A549 (cell line): ENCODE data around the gene DLG1. TPM values are rescaled to one million over a fixed set of nuclear protein-coding genes. Genes with fewer than 3 reads are reported as not detected.

Experiments used
- ATAC-seq, 2 experiments: fragments of 200-7000 bp in 1 of 2; fragments of >200 bp in 1 of 2; cut with Nextera tagmentation in 1 of 2; cut with Tn5 transposase in 1 of 2; 3 replicates each; pipeline versions ENCODE4 v1.8.0 to v1.9.1; 2018 to 2020; ENCODE audit warnings: mild to moderate bottlenecking in 1 of 2, moderate library complexity in 1 of 2
- CTCF ChIA-PET: fragments of 300-600 bp; sonication (Branson Sonifier 250); formaldehyde crosslinking; extraction: SDS; loops from one replicate; lab custom pipeline; 2021; ENCODE audit warnings: antibody characterized with exemption, inconsistent platforms; lab: Yijun Ruan, JAX
- POLR2A ChIA-PET: fragments of 350-600 bp; formaldehyde crosslinking; extraction: SDS; loops from one replicate; lab custom pipeline; 2021; ENCODE audit warnings: antibody characterized with exemption, inconsistent platforms; lab: Yijun Ruan, JAX
- DNase-seq, 2 experiments: peaks; one replicate each; pipeline versions ENCODE4 v3.0.0 to v3.0.0-alpha.2; 2011 to 2016; ENCODE audit warnings: low read depth in 1 of 2, low spot score in 1 of 2
- FAIRE-seq: peaks from 2 replicates; lab custom pipeline; 2011; peaks lifted over from hg19 to GRCh38; lab: Jason Lieb, UNC
- H3K27ac ChIP-seq, 2 experiments: fragments of >200 bp; sonication (Bioruptor Twin); formaldehyde crosslinking; 3 replicates each; pipeline ENCODE4 v1.5.1; 2016 to 2017
- H3K4me1 ChIP-seq: fragments of >200 bp; sonication (Bioruptor Twin); formaldehyde crosslinking; 3 replicates; pipeline ENCODE4 v1.6.1; 2016
- H3K4me2 ChIP-seq: fragments of >200 bp; sonication (Bioruptor Twin); formaldehyde crosslinking; 3 replicates; pipeline ENCODE4 v1.6.1; 2016
- H3K4me3 ChIP-seq: fragments of >200 bp; sonication (Bioruptor Twin); formaldehyde crosslinking; 3 replicates; pipeline ENCODE4 v1.5.1; 2016
- H3K9me3 ChIP-seq: fragments of >200 bp; sonication (Bioruptor Twin); formaldehyde crosslinking; 3 replicates; pipeline ENCODE4 v1.6.1; 2016
- BHLHE40 ChIP-seq: IDR thresholded peaks from 2 replicates; pipeline ENCODE4 v1.6.1; 2012; ENCODE audit warnings: low read depth, low read length, inconsistent platforms
- EHMT2 ChIP-seq: fragments of 200-600 bp; sonication (generic); IDR thresholded peaks from 2 replicates; pipeline ENCODE4 v1.6.1; 2016; ENCODE audit warnings: antibody characterized with exemption, low read depth, mild to moderate bottlenecking, moderate library complexity
- EP300 ChIP-seq, 2 experiments: fragments of >200 bp; sonication (Bioruptor Twin); formaldehyde crosslinking; IDR thresholded peaks; 2 replicates in 1 of 2; 3 replicates in 1 of 2; pipeline ENCODE4 v1.6.1; 2016 to 2017
- ESRRA ChIP-seq: fragments of 150-350 bp; IDR thresholded peaks from 2 replicates; pipeline ENCODE4 v1.6.1; 2014; ENCODE audit warnings: mild to moderate bottlenecking, low read length, borderline replicate concordance
- FOXS1 ChIP-seq: fragments of 250-450 bp; sonication (Bioruptor Pico); IDR thresholded peaks from 2 replicates; pipeline ENCODE4 v1.5.0; 2020; ENCODE audit warnings: mild to moderate bottlenecking, moderate library complexity
- GATA3 ChIP-seq: IDR thresholded peaks from 2 replicates; pipeline ENCODE4 v1.6.1; 2012; ENCODE audit warnings: borderline replicate concordance
- JUNB ChIP-seq: fragments of >200 bp; sonication (Bioruptor Twin); formaldehyde crosslinking; IDR thresholded peaks from 2 replicates; pipeline ENCODE4 v1.6.1; 2016
- MAFK ChIP-seq: fragments of 450-650 bp; IDR thresholded peaks from 2 replicates; pipeline ENCODE4 v1.6.1; 2014; ENCODE audit not compliant: partially characterized antibody
- MAZ ChIP-seq: fragments of 150-350 bp; IDR thresholded peaks from 2 replicates; pipeline ENCODE4 v1.6.1; 2014; ENCODE audit warnings: antibody characterized with exemption, low read depth, low read length, borderline replicate concordance
- MYC ChIP-seq: IDR thresholded peaks from 2 replicates; pipeline ENCODE4 v1.6.1; 2012; ENCODE audit warnings: mild to moderate bottlenecking, inconsistent platforms, low read length, improper control_type of control experiment, borderline replicate concordance
- NPAS2 ChIP-seq: fragments of 250-450 bp; sonication (Bioruptor Pico); IDR thresholded peaks from 2 replicates; pipeline ENCODE4 v1.8.0; 2022; ENCODE audit warnings: mild to moderate bottlenecking, moderate library complexity, borderline replicate concordance
- NR3C1 ChIP-seq: fragments of >200 bp; sonication (Bioruptor Twin); formaldehyde crosslinking; IDR thresholded peaks from 3 replicates; pipeline ENCODE4 v1.6.1; 2017
- PHF8 ChIP-seq: fragments of 200-600 bp; sonication (generic); IDR thresholded peaks from 2 replicates; pipeline ENCODE4 v1.6.1; 2016; ENCODE audit warnings: low read depth, mild to moderate bottlenecking, antibody characterized with exemption, moderate library complexity, borderline replicate concordance
- SMC3 ChIP-seq: fragments of >200 bp; sonication (Bioruptor Twin); formaldehyde crosslinking; IDR thresholded peaks from 3 replicates; pipeline ENCODE4 v1.6.1; 2018; ENCODE audit warnings: inconsistent platforms
- SREBF2 ChIP-seq: fragments of 450-650 bp; IDR thresholded peaks from 2 replicates; pipeline ENCODE4 v1.6.1; 2014; ENCODE audit warnings: mild to moderate bottlenecking, moderate library complexity
- TFCP2L1 ChIP-seq: fragments of 250-450 bp; sonication (Bioruptor Pico); IDR thresholded peaks from 2 replicates; pipeline ENCODE4 v1.5.0; 2021; ENCODE audit warnings: mild to moderate bottlenecking
- TP53 ChIP-seq: fragments of 250-450 bp; sonication (Bioruptor Pico); IDR thresholded peaks from 2 replicates; pipeline ENCODE4 v1.5.0; 2021; ENCODE audit warnings: mild to moderate bottlenecking, moderate library complexity
- ZSCAN20 ChIP-seq: fragments of 250-450 bp; sonication (Bioruptor Pico); IDR thresholded peaks from 2 replicates; pipeline ENCODE4 v1.8.0; 2022; ENCODE audit warnings: mild to moderate bottlenecking, moderate library complexity
- WGBS: methylation state at CpG from one replicate; pipeline ENCODE4 v1.1.6; 2017; ENCODE audit errors: missing lambda C conversion rate; 5-methylcytosine and 5-hydroxymethylcytosine counted together
- polyA plus RNA-seq, 4 experiments: library from polyadenylated mRNA; depleted of rRNA in 3 of 4; stranded (reverse); fragments of >200 nt; fragmentation: RNase III in 1 of 4; extraction: RNeasy Plus Mini Kit Qiagen cat#74134 plus additional on column Dnase treatment in 1 of 4; gene quantifications; 2 replicates in 3 of 4; 3 replicates in 1 of 4; pipeline ENCODE4 v1.2.3, GENCODE V29; 2011 to 2017
- TF ChIP-seq, protein P1 (sequence below): fragments of 450-650 bp; IDR thresholded peaks from 2 replicates; pipeline ENCODE4 v1.6.1; 2014; ENCODE audit warnings: antibody characterized with exemption
- TF ChIP-seq, protein P2 (sequence below): fragments of 150-350 bp; IDR thresholded peaks from 2 replicates; pipeline ENCODE4 v1.6.1; 2014; ENCODE audit warnings: low read depth, mild to moderate bottlenecking, low read length
- TF ChIP-seq, protein P3 (sequence below): fragments of 250-450 bp; sonication (Bioruptor Pico); IDR thresholded peaks from 2 replicates; pipeline ENCODE4 v1.5.0; 2020; ENCODE audit warnings: low read depth, mild to moderate bottlenecking, moderate library complexity
- TF ChIP-seq, protein P4 (sequence below): IDR thresholded peaks from 2 replicates; pipeline ENCODE4 v1.6.1; 2012
- TF ChIP-seq, protein P5 (sequence below): fragments of >200 bp; sonication (Bioruptor Twin); formaldehyde crosslinking; IDR thresholded peaks from 2 replicates; pipeline ENCODE4 v1.6.1; 2016
- TF ChIP-seq, protein P6 (sequence below): fragments of 250-450 bp; sonication (Bioruptor Pico); IDR thresholded peaks from 2 replicates; pipeline ENCODE4 v1.5.0; 2021; ENCODE audit warnings: mild to moderate bottlenecking, moderate library complexity, borderline replicate concordance
- TF ChIP-seq, protein P7 (sequence below): fragments of >200 bp; sonication (Bioruptor Twin); formaldehyde crosslinking; IDR thresholded peaks from 3 replicates; pipeline ENCODE4 v1.6.1; 2016

DLG1 gene
- polyA plus RNA-seq, 2 of the 4 experiments (the other 2 are of a cell fraction), result 27.0 to 33.9 TPM

DNA sequence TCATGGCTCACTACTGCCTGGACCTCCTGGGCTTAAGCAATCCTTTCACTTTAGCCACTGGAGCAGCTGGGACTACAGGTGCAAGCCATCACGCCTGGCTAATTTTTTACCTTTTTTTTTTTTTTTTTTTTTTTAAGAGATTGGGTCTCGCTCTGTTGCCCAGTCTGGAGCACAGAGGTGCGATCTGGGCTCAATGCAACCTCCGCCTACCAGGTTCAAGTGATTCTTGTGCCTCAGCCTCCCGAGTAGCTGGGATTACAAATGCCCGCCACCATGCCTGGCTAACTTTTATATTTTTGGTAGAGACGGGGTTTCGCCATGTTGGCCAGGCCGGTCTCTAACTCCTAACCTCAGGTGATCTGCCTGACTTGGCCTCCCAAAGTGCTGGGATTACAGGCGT is 218.1 kb downstream of the DLG1 start:
- FAIRE-seq (no peak), ATAC-seq (no peak), DNase-seq (no peak)
- ChIA-PET CTCF (no interaction called here), POLR2A (no interaction called here)
- WGBS, result 98% methylated on average over 7 of the region's 10 CpGs
- Histone ChIP-seq H3K4me3 (no peak overlapping the region), H3K9me3 (no peaks in the 10 kb centered on the region), H3K27ac (no peak overlapping the region), H3K4me2 (no peak overlapping the region), H3K4me1 (peaks cover 9% of the 10 kb centered on the region)
- TF ChIP-seq, protein P1, sequence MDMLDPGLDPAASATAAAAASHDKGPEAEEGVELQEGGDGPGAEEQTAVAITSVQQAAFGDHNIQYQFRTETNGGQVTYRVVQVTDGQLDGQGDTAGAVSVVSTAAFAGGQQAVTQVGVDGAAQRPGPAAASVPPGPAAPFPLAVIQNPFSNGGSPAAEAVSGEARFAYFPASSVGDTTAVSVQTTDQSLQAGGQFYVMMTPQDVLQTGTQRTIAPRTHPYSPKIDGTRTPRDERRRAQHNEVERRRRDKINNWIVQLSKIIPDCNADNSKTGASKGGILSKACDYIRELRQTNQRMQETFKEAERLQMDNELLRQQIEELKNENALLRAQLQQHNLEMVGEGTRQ, result no peak
- TF ChIP-seq MAZ, result no peak
- TF ChIP-seq FOXS1 (CRISPR knock-in tag), result no peak
- no peak for TF ChIP-seq SMC3
- TF ChIP-seq TP53 (CRISPR knock-in tag), result no peak
- no peak for TF ChIP-seq EP300 (IDR thresholded peaks at IDR 0.05)
- TF ChIP-seq, protein P2, sequence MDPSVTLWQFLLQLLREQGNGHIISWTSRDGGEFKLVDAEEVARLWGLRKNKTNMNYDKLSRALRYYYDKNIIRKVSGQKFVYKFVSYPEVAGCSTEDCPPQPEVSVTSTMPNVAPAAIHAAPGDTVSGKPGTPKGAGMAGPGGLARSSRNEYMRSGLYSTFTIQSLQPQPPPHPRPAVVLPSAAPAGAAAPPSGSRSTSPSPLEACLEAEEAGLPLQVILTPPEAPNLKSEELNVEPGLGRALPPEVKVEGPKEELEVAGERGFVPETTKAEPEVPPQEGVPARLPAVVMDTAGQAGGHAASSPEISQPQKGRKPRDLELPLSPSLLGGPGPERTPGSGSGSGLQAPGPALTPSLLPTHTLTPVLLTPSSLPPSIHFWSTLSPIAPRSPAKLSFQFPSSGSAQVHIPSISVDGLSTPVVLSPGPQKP, result no peak
- TF ChIP-seq ZSCAN20, result no peak
- TF ChIP-seq, protein P3, sequence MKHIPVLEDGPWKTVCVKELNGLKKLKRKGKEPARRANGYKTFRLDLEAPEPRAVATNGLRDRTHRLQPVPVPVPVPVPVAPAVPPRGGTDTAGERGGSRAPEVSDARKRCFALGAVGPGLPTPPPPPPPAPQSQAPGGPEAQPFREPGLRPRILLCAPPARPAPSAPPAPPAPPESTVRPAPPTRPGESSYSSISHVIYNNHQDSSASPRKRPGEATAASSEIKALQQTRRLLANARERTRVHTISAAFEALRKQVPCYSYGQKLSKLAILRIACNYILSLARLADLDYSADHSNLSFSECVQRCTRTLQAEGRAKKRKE, result no peak
- TF ChIP-seq ESRRA, result no peak
- TF ChIP-seq SREBF2, result no peak
- TF ChIP-seq GATA3, result no peak
- TF ChIP-seq PHF8, result no peak
- no peak for TF ChIP-seq BHLHE40
- TF ChIP-seq NR3C1, result no peak

DNA sequence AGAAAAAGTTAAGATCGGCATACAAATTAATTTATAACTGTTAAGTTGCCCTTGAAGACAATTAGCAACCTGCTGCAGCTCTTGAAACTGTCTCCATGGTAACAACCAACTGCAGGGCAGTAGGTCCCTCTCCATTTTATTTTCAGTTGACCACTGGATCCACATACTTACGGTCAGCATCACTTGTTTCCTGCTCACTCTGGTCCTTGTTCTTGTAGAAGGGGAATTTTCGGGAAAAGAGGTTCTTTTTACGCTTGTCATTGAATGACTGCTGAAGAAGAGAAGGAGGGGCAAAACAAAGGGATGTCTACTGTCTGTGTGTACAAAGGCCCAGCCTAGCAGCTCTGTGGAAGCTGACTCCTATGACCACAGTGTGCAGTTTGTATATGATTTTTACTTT is 222.0 kb downstream of the DLG1 start:
- CTCF ChIA-PET, result interaction anchor here (0.6 kb wide), 1 partner anchor 434 kb away, joined by 3 read pairs; no protein-coding TSS in a partner anchor

More for the DNA sequence above, 222.0 kb downstream of the DLG1 start:
- H3K4me3 ChIP-seq, result no peak overlapping the region
- FAIRE-seq (no peak), DNase-seq (no peak), ATAC-seq (no peak)
- 86% methylated on average over 4 of the region's 4 CpGs for WGBS
- POLR2A ChIA-PET, result no interaction called here
- no peak overlapping the region for H3K4me2 ChIP-seq
- H3K9me3 ChIP-seq, result no peaks in the 10 kb centered on the region
- H3K27ac ChIP-seq, result no peak overlapping the region
- no peaks in the 10 kb centered on the region for H3K4me1 ChIP-seq
- TF ChIP-seq TFCP2L1 (CRISPR knock-in tag) (no peak), MAFK (no peak), EHMT2 (no peak), NPAS2 (no peak), JUNB (no peak), MYC (no peak)
- TF ChIP-seq, protein P4, sequence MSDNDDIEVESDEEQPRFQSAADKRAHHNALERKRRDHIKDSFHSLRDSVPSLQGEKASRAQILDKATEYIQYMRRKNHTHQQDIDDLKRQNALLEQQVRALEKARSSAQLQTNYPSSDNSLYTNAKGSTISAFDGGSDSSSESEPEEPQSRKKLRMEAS, result no peak
- TF ChIP-seq, protein P5, sequence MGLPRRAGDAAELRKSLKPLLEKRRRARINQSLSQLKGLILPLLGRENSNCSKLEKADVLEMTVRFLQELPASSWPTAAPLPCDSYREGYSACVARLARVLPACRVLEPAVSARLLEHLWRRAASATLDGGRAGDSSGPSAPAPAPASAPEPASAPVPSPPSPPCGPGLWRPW, result no peak
- TF ChIP-seq, protein P6, sequence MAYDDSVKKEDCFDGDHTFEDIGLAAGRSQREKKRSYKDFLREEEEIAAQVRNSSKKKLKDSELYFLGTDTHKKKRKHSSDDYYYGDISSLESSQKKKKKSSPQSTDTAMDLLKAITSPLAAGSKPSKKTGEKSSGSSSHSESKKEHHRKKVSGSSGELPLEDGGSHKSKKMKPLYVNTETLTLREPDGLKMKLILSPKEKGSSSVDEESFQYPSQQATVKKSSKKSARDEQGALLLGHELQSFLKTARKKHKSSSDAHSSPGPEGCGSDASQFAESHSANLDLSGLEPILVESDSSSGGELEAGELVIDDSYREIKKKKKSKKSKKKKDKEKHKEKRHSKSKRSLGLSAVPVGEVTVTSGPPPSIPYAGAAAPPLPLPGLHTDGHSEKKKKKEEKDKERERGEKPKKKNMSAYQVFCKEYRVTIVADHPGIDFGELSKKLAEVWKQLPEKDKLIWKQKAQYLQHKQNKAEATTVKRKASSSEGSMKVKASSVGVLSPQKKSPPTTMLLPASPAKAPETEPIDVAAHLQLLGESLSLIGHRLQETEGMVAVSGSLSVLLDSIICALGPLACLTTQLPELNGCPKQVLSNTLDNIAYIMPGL (CRISPR knock-in tag), result no peak
- TF ChIP-seq, protein P7, sequence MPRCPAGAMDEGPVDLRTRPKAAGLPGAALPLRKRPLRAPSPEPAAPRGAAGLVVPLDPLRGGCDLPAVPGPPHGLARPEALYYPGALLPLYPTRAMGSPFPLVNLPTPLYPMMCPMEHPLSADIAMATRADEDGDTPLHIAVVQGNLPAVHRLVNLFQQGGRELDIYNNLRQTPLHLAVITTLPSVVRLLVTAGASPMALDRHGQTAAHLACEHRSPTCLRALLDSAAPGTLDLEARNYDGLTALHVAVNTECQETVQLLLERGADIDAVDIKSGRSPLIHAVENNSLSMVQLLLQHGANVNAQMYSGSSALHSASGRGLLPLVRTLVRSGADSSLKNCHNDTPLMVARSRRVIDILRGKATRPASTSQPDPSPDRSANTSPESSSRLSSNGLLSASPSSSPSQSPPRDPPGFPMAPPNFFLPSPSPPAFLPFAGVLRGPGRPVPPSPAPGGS, result no peak
